CD4-positive, alpha-beta memory T cell (primary cell): Measurements from ENCODE around the gene GPR31. TPM values are rescaled to one million over a fixed set of nuclear protein-coding genes. Genes with fewer than 3 reads are reported as not detected.

Experiments used
- CTCF ChIA-PET: fragments of 350-600 bp; sonication (Branson Sonifier 250); formaldehyde crosslinking; loops from one replicate; lab custom pipeline; 2021; ENCODE audit warnings: inconsistent platforms; ENCODE audit not compliant: partially characterized antibody; lab: Charles Lee
- POLR2A ChIA-PET: fragments of 350-600 bp; sonication (Branson Sonifier 250); formaldehyde crosslinking; loops from one replicate; lab custom pipeline; 2021; ENCODE audit not compliant: partially characterized antibody; lab: Charles Lee
- DNase-seq, 5 donors: peaks; one replicate each; pipeline versions ENCODE4 v3.0.0 to v3.0.0-alpha.2; 2020 to 2022; ENCODE audit warnings: mixed read lengths in 1 of 5
- H3K27ac ChIP-seq: one replicate; pipeline ENCODE4 v1.7.0; 2013; ENCODE audit warnings: low read depth, low read length
- H3K27me3 ChIP-seq: 2 replicates; pipeline ENCODE4 v1.7.0; 2013; ENCODE audit warnings: mild to moderate bottlenecking, low read length, moderate library complexity; ENCODE audit not compliant: insufficient read depth
- H3K36me3 ChIP-seq: 2 replicates; pipeline ENCODE4 v1.7.0; 2013; ENCODE audit warnings: mild to moderate bottlenecking, low read length, moderate library complexity; ENCODE audit not compliant: insufficient read depth
- H3K4me1 ChIP-seq: 2 replicates; pipeline ENCODE4 v1.7.0; 2013; ENCODE audit warnings: mild to moderate bottlenecking, low read length, moderate library complexity; ENCODE audit not compliant: insufficient read depth
- H3K4me3 ChIP-seq, 2 donors: one replicate each; pipeline ENCODE4 v1.7.0; 2013; ENCODE audit warnings: low read length in 2 of 2, mild to moderate bottlenecking in 1 of 2
- H3K9me3 ChIP-seq, 2 donors: one replicate each; pipeline ENCODE4 v1.7.0; 2013; ENCODE audit warnings: low read length in 2 of 2, control low read depth in 1 of 2; ENCODE audit not compliant: control insufficient read depth in 1 of 2
- H3K27ac Mint-ChIP-seq, 7 donors: one replicate each; pipeline ENCODE4 v1.8.0; 2020 to 2021; ENCODE audit warnings: mixed read lengths in 7 of 7, mild to moderate bottlenecking in 6 of 7, inconsistent platforms in 3 of 7, moderate library complexity in 3 of 7
- H3K27me3 Mint-ChIP-seq, 2 donors: one replicate each; pipeline ENCODE4 v1.8.0; 2020 to 2021; ENCODE audit warnings: mixed read lengths in 2 of 2
- H3K36me3 Mint-ChIP-seq, 2 donors: one replicate each; pipeline ENCODE4 v1.8.0; 2020 to 2021; ENCODE audit warnings: mixed read lengths in 2 of 2, inconsistent platforms in 1 of 2, mild to moderate bottlenecking in 1 of 2
- H3K4me1 Mint-ChIP-seq, 4 donors: one replicate each; pipeline ENCODE4 v1.8.0; 2020 to 2021; ENCODE audit warnings: mixed read lengths in 4 of 4, mild to moderate bottlenecking in 1 of 4
- H3K4me3 Mint-ChIP-seq, 8 donors: one replicate each; pipeline ENCODE4 v1.8.0; 2020 to 2021; ENCODE audit warnings: mixed read lengths in 8 of 8, mild to moderate bottlenecking in 7 of 8, moderate library complexity in 6 of 8, inconsistent platforms in 3 of 8
- H3K9me3 Mint-ChIP-seq, 8 donors: one replicate each; pipeline ENCODE4 v1.8.0; 2020 to 2021; ENCODE audit warnings: mixed read lengths in 8 of 8, mild to moderate bottlenecking in 5 of 8, inconsistent platforms in 3 of 8, moderate library complexity in 1 of 8
- intact Hi-C: fragments of 100-400 bp; cut with micrococcal nuclease; formaldehyde crosslinking; loops from one replicate; pipeline ENCODE4 v1.15.1; 2023
- polyA plus RNA-seq, 2 donors: library from polyadenylated mRNA; unstranded; fragments of 300-500 nt; fragmentation: Illumina TruSeq; gene quantifications; one replicate each; pipeline ENCODE4 v1.2.3, GENCODE V29; 2021
- total RNA-seq, 2 experiments: library from RNA; stranded (reverse); gene quantifications; one replicate each; pipeline ENCODE4 v1.2.3, GENCODE V29; 2021

Gene GPR31
- total and polyA plus RNA-seq, 4 experiments from 2014 or later = not detected

- H3K36me3 ChIP-seq = no peaks in the 10 kb centered on the region
- H3K9me3 ChIP-seq = no peaks in the 10 kb centered on the region
- H3K27ac ChIP-seq = no peak overlapping the region
- intact Hi-C loops = no loop called here
- peaks cover 0 to 2% (median 0%) of the 10 kb centered on the region in 8 donors for H3K9me3 Mint-ChIP-seq
- no peaks in the 10 kb centered on the region for H3K36me3 Mint-ChIP-seq
- no peaks in the 10 kb centered on the region for H3K27me3 Mint-ChIP-seq
- peaks cover 21 to 42% (median 32%) of the 10 kb centered on the region in 4 donors for H3K4me1 Mint-ChIP-seq
- H3K27ac Mint-ChIP-seq = no peak overlapping the region
- H3K4me3 Mint-ChIP-seq = no peak overlapping the region
- no peaks in the 10 kb centered on the region for H3K27me3 ChIP-seq
- H3K4me3 ChIP-seq = no peak overlapping the region
- CTCF ChIA-PET = interaction anchor here (1.0 to 1.3 kb wide), 3 partner anchors 12 to 36 kb away, joined by 3 read pairs; no protein-coding TSS in a partner anchor
- POLR2A ChIA-PET = no interaction called here
- H3K4me1 ChIP-seq = peaks cover 34% of the 10 kb centered on the region
- no peak for DNase-seq
Measured at GRCh38 chr6:167106406-167106805, 51.4 kb downstream of the GPR31 start.

Other genes with a start within 250 kb of the GPR31 start
- gene RNASET2, start 201.4 kb downstream of the GPR31 start, total RNA-seq = 100 to 1,000 TPM; 296 to 306 TPM
- gene RNASET2, start 201.4 kb downstream of the GPR31 start, polyA plus RNA-seq = 100 to 1,000 TPM; 544 to 586 TPM
- 10 to 100 TPM; 19.5 to 24.9 TPM for gene CEP43, start 158.6 kb downstream of the GPR31 start, total RNA-seq
- gene CEP43, start 158.6 kb downstream of the GPR31 start, polyA plus RNA-seq = 1 to 10 TPM; 4.1 to 4.4 TPM
- 10 to 100 TPM; 21.7 to 23.7 TPM for gene CCR6, start 34.9 kb downstream of the GPR31 start, total RNA-seq
- gene CCR6, start 34.9 kb downstream of the GPR31 start, polyA plus RNA-seq = 100 to 1,000 TPM in 1 of 2 donors, 10 to 100 TPM in 1; 98.7 to 124 TPM
- not detected for gene UNC93A, start 133.3 kb upstream of the GPR31 start, total RNA-seq
- gene UNC93A, start 133.3 kb upstream of the GPR31 start, polyA plus RNA-seq = not detected
- not detected for gene TTLL2, start 167.1 kb upstream of the GPR31 start, total RNA-seq
- gene TTLL2, start 167.1 kb upstream of the GPR31 start, polyA plus RNA-seq = under 1 TPM in 1 of 2 donors, not detected in 1; 0.30 TPM